GM18858 (cell line): Measurements from ENCODE around the gene MAPK1IP1L.
"Not testable (repeated sequence)": the region's sequence is repeated elsewhere in the genome, so short reads cannot be mapped to it uniquely, and the experiment has no call there.

ENCODE experiments used
- ATAC-seq: cut with Tn5 transposase; IDR thresholded peaks from one replicate; pipeline ENCODE4 v1.9.1; 2021; ENCODE audit not compliant: unreplicated experiment

Gene MAPK1IP1L

GRCh38 chr14:55051423-55052268, at the start of gene MAPK1IP1L:
Gene MAPK1IP1L (plus strand): TSS chr14:55051647. CDS start chr14:55061684, 10,037 bp downstream.
- ATAC-seq, result peak; percentile 88

- ATAC-seq, result no peak
These were observed 46.4 kb upstream of the MAPK1IP1L start for GRCh38 chr14:55005071-55005470.

GRCh38 chr14:55015006-55015405, 36.4 kb upstream of the MAPK1IP1L start:
- no peak for ATAC-seq

- no peak for ATAC-seq
These were observed 31.4 kb upstream of the MAPK1IP1L start for GRCh38 chr14:55019968-55020554.

GRCh38 chr14:55024365-55024764, 27.1 kb upstream of the MAPK1IP1L start:
- ATAC-seq, result not testable (repeated sequence)

- no peak for ATAC-seq
These were observed 25.5 kb upstream of the MAPK1IP1L start for GRCh38 chr14:55025948-55026347.

GRCh38 chr14:55026441-55026792, 25.0 kb upstream of the MAPK1IP1L start:
- ATAC-seq, result no peak

- ATAC-seq, result peak; percentile 80
These were observed 24.5 kb upstream of the MAPK1IP1L start, which contains the start of the genes SOCS4 and WDHD1 for GRCh38 chr14:55026793-55027561. Gene SOCS4 (plus strand): TSS chr14:55027236. CDS start chr14:55043042, 15,806 bp downstream. Gene WDHD1 (minus strand): TSS chr14:55027099. CDS start chr14:55026787, 312 bp downstream.

GRCh38 chr14:55028066-55028465, 23.4 kb upstream of the MAPK1IP1L start:
- ATAC-seq, result no peak

GRCh38 chr14:55028476-55028875, 23.0 kb upstream of the MAPK1IP1L start:
- ATAC-seq, result no peak

- no peak for ATAC-seq
These were observed 20.3 kb upstream of the MAPK1IP1L start for GRCh38 chr14:55031190-55031589.

- not testable (repeated sequence) for ATAC-seq
These were observed 13.5 kb upstream of the MAPK1IP1L start for GRCh38 chr14:55037995-55038394.

GRCh38 chr14:55038708-55039107, 12.7 kb upstream of the MAPK1IP1L start:
- no peak for ATAC-seq

GRCh38 chr14:55043528-55043927, 7.9 kb upstream of the MAPK1IP1L start:
- ATAC-seq, result no peak

GRCh38 chr14:55045087-55045486, 6.4 kb upstream of the MAPK1IP1L start:
- no peak for ATAC-seq

- no peak for ATAC-seq
These were observed 4.0 kb upstream of the MAPK1IP1L start for GRCh38 chr14:55047301-55048053.

- no peak for ATAC-seq
These were observed 2.5 kb upstream of the MAPK1IP1L start for GRCh38 chr14:55048900-55049436.

- peak; percentile 15 for ATAC-seq
These were observed 353 bp upstream of the MAPK1IP1L start for GRCh38 chr14:55051165-55051422.

- no peak for ATAC-seq
These were observed 953 bp downstream of the MAPK1IP1L start for GRCh38 chr14:55052269-55052930.

- no peak for ATAC-seq
These were observed 1.6 kb downstream of the MAPK1IP1L start for GRCh38 chr14:55053018-55053417.
